A549 (cell line): ENCODE measurements around the gene TAF4. TPM values are rescaled to one million over a fixed set of nuclear protein-coding genes. Genes with fewer than 3 reads are reported as not detected.

Source experiments
- ATAC-seq, 2 experiments: fragments of 200-7000 bp in 1 of 2; fragments of >200 bp in 1 of 2; cut with Nextera tagmentation in 1 of 2; cut with Tn5 transposase in 1 of 2; 3 replicates each; pipeline versions ENCODE4 v1.8.0 to v1.9.1; 2018 to 2020; ENCODE audit warnings: mild to moderate bottlenecking in 1 of 2, moderate library complexity in 1 of 2
- CTCF ChIA-PET: fragments of 300-600 bp; sonication (Branson Sonifier 250); formaldehyde crosslinking; extraction: SDS; loops from one replicate; lab custom pipeline; 2021; ENCODE audit warnings: antibody characterized with exemption, inconsistent platforms; lab: Yijun Ruan, JAX
- POLR2A ChIA-PET: fragments of 350-600 bp; formaldehyde crosslinking; extraction: SDS; loops from one replicate; lab custom pipeline; 2021; ENCODE audit warnings: antibody characterized with exemption, inconsistent platforms; lab: Yijun Ruan, JAX
- DNase-seq, 2 experiments: peaks; one replicate each; pipeline versions ENCODE4 v3.0.0 to v3.0.0-alpha.2; 2011 to 2016; ENCODE audit warnings: low read depth in 1 of 2, low spot score in 1 of 2
- FAIRE-seq: peaks from 2 replicates; lab custom pipeline; 2011; peaks lifted over from hg19 to GRCh38; lab: Jason Lieb, UNC
- H3K27ac ChIP-seq, 2 experiments: fragments of >200 bp; sonication (Bioruptor Twin); formaldehyde crosslinking; 3 replicates each; pipeline ENCODE4 v1.5.1; 2016 to 2017
- H3K4me1 ChIP-seq: fragments of >200 bp; sonication (Bioruptor Twin); formaldehyde crosslinking; 3 replicates; pipeline ENCODE4 v1.6.1; 2016
- H3K4me2 ChIP-seq: fragments of >200 bp; sonication (Bioruptor Twin); formaldehyde crosslinking; 3 replicates; pipeline ENCODE4 v1.6.1; 2016
- H3K4me3 ChIP-seq: fragments of >200 bp; sonication (Bioruptor Twin); formaldehyde crosslinking; 3 replicates; pipeline ENCODE4 v1.5.1; 2016
- H3K9me3 ChIP-seq: fragments of >200 bp; sonication (Bioruptor Twin); formaldehyde crosslinking; 3 replicates; pipeline ENCODE4 v1.6.1; 2016
- CBX8 ChIP-seq: fragments of 200-600 bp; sonication (generic); IDR thresholded peaks from 2 replicates; pipeline ENCODE4 v1.6.1; 2016
- CEBPB ChIP-seq, 2 experiments: fragments of >200 bp in 1 of 2; sonication (Bioruptor Twin) in 1 of 2; formaldehyde crosslinking in 1 of 2; IDR thresholded peaks; 2 replicates each; pipeline ENCODE4 v1.6.1; 2012 to 2016
- CHD4 ChIP-seq: fragments of 200-600 bp; sonication (generic); IDR thresholded peaks from 2 replicates; pipeline ENCODE4 v1.6.1; 2016; ENCODE audit warnings: antibody characterized with exemption, mild to moderate bottlenecking, borderline replicate concordance
- CTCF ChIP-seq: fragments of >200 bp; sonication (Bioruptor Twin); formaldehyde crosslinking; IDR thresholded peaks from 3 replicates; pipeline ENCODE4 v1.5.1; 2016
- ESRRA ChIP-seq: fragments of 150-350 bp; IDR thresholded peaks from 2 replicates; pipeline ENCODE4 v1.6.1; 2014; ENCODE audit warnings: mild to moderate bottlenecking, low read length, borderline replicate concordance
- FOXS1 ChIP-seq: fragments of 250-450 bp; sonication (Bioruptor Pico); IDR thresholded peaks from 2 replicates; pipeline ENCODE4 v1.5.0; 2020; ENCODE audit warnings: mild to moderate bottlenecking, moderate library complexity
- GATA3 ChIP-seq: IDR thresholded peaks from 2 replicates; pipeline ENCODE4 v1.6.1; 2012; ENCODE audit warnings: borderline replicate concordance
- HDAC2 ChIP-seq: fragments of 200-600 bp; sonication (generic); IDR thresholded peaks from 2 replicates; pipeline ENCODE4 v1.6.1; 2016
- HOXA7 ChIP-seq: fragments of 250-450 bp; sonication (Bioruptor Pico); IDR thresholded peaks from 2 replicates; pipeline ENCODE4 v1.5.0; 2020; ENCODE audit warnings: mild to moderate bottlenecking, moderate library complexity
- HOXB5 ChIP-seq: fragments of 250-450 bp; sonication (Bioruptor Pico); IDR thresholded peaks from 2 replicates; pipeline ENCODE4 v1.5.0; 2020; ENCODE audit warnings: mild to moderate bottlenecking, moderate library complexity
- JUN ChIP-seq, 2 experiments: fragments of >200 bp; sonication (Bioruptor Twin); formaldehyde crosslinking; IDR thresholded peaks; 2 replicates in 1 of 2; 3 replicates in 1 of 2; pipeline ENCODE4 v1.6.1; 2016 to 2017
- KDM1A ChIP-seq: fragments of 200-600 bp; sonication (generic); IDR thresholded peaks from 2 replicates; pipeline ENCODE4 v1.6.1; 2016; ENCODE audit warnings: low read depth, mild to moderate bottlenecking
- KDM5A ChIP-seq: fragments of 200-600 bp; sonication (generic); IDR thresholded peaks from 2 replicates; pipeline ENCODE4 v1.6.1; 2016; ENCODE audit warnings: antibody characterized with exemption, mild to moderate bottlenecking
- MAFK ChIP-seq: fragments of 450-650 bp; IDR thresholded peaks from 2 replicates; pipeline ENCODE4 v1.6.1; 2014; ENCODE audit not compliant: partially characterized antibody
- MYC ChIP-seq: IDR thresholded peaks from 2 replicates; pipeline ENCODE4 v1.6.1; 2012; ENCODE audit warnings: mild to moderate bottlenecking, inconsistent platforms, low read length, improper control_type of control experiment, borderline replicate concordance
- NFE2L2 ChIP-seq: fragments of 150-350 bp; conservative IDR thresholded peaks from 2 replicates; pipeline ENCODE4 v1.6.1; 2014; ENCODE audit warnings: low read length
- NR3C1 ChIP-seq: fragments of >200 bp; sonication (Bioruptor Twin); formaldehyde crosslinking; IDR thresholded peaks from 3 replicates; pipeline ENCODE4 v1.6.1; 2017
- RAD21 ChIP-seq, 2 experiments: fragments of >200 bp in 1 of 2; sonication (Bioruptor Twin) in 1 of 2; formaldehyde crosslinking in 1 of 2; IDR thresholded peaks in 1 of 2; conservative IDR thresholded peaks in 1 of 2; 2 replicates in 1 of 2; 3 replicates in 1 of 2; pipeline ENCODE4 v1.6.1; 2012 to 2018; ENCODE audit warnings: inconsistent platforms in 1 of 2
- RCOR1 ChIP-seq: fragments of 150-350 bp; IDR thresholded peaks from 2 replicates; pipeline ENCODE4 v1.6.1; 2014; ENCODE audit warnings: antibody characterized with exemption, low read length, low read depth
- RFX5 ChIP-seq: fragments of 450-650 bp; IDR thresholded peaks from 2 replicates; pipeline ENCODE4 v1.7.1; 2014; ENCODE audit warnings: antibody characterized with exemption, mild to moderate bottlenecking, moderate library complexity
- TFCP2L1 ChIP-seq: fragments of 250-450 bp; sonication (Bioruptor Pico); IDR thresholded peaks from 2 replicates; pipeline ENCODE4 v1.5.0; 2021; ENCODE audit warnings: mild to moderate bottlenecking
- TP53 ChIP-seq: fragments of 250-450 bp; sonication (Bioruptor Pico); IDR thresholded peaks from 2 replicates; pipeline ENCODE4 v1.5.0; 2021; ENCODE audit warnings: mild to moderate bottlenecking, moderate library complexity
- ZC3H11A ChIP-seq: fragments of 450-650 bp; IDR thresholded peaks from 2 replicates; pipeline ENCODE4 v1.6.1; 2014; ENCODE audit warnings: antibody characterized with exemption, mild to moderate bottlenecking
- ZSCAN20 ChIP-seq: fragments of 250-450 bp; sonication (Bioruptor Pico); IDR thresholded peaks from 2 replicates; pipeline ENCODE4 v1.8.0; 2022; ENCODE audit warnings: mild to moderate bottlenecking, moderate library complexity
- WGBS: methylation state at CpG from one replicate; pipeline ENCODE4 v1.1.6; 2017; ENCODE audit errors: missing lambda C conversion rate; 5-methylcytosine and 5-hydroxymethylcytosine counted together
- polyA plus RNA-seq, 4 experiments: library from polyadenylated mRNA; depleted of rRNA in 3 of 4; stranded (reverse); fragments of >200 nt; fragmentation: RNase III in 1 of 4; extraction: RNeasy Plus Mini Kit Qiagen cat#74134 plus additional on column Dnase treatment in 1 of 4; gene quantifications; 2 replicates in 3 of 4; 3 replicates in 1 of 4; pipeline ENCODE4 v1.2.3, GENCODE V29; 2011 to 2017
- TF ChIP-seq, protein P1 (sequence below): IDR thresholded peaks from 2 replicates; pipeline ENCODE4 v1.6.1; 2012
- TF ChIP-seq, protein P2 (sequence below): fragments of 250-450 bp; sonication (Bioruptor Pico); IDR thresholded peaks from 2 replicates; pipeline ENCODE4 v1.5.0; 2020; ENCODE audit warnings: low read depth, mild to moderate bottlenecking, moderate library complexity
- TF ChIP-seq, protein P3 (sequence below): fragments of 200-600 bp; sonication (generic); IDR thresholded peaks from 2 replicates; pipeline ENCODE4 v1.6.1; 2016; ENCODE audit warnings: antibody characterized with exemption, mild to moderate bottlenecking, moderate library complexity

TAF4 gene
- polyA plus RNA-seq, 2 of the 4 experiments (the other 2 are of a cell fraction), result 6.1 to 11.0 TPM

DNA sequence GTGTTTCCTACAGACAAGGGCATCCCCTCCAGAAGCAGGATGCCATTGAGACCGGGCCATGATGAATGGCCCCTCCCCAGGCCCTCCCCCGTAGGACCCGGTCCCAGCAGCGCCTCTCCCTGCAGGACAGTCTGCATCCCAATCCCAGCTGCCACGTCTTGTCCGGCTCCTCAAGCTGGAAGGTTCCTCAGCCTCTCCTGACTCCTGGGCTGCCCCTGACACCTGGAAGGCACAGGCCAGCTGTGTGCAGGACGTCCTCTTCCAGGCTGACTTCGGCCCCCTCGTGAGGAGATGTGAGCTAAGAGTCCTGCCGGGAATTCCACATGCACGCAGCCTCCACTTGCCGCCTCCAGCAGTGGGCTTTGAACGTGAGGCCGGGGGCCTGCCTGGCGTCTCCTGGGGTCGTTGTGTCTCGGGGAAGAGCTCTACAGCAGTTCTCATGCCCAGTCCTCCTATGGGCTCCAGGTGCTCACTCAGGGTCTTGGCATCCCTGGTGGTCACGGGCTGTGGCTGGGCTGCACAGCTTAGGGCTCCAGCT, 64.4 kb downstream of the TAF4 start:
- H3K4me2 ChIP-seq, result no peak overlapping the region
- DNase-seq (no peak), FAIRE-seq (no peak), ATAC-seq (no peak)
- no peaks in the 10 kb centered on the region for H3K9me3 ChIP-seq
- POLR2A ChIA-PET, result no interaction called here
- H3K4me3 ChIP-seq, result no peak overlapping the region
- 93% methylated on average over 10 of the region's 18 CpGs for WGBS
- H3K4me1 ChIP-seq, result no peaks in the 10 kb centered on the region
- no peak for TF ChIP-seq RFX5
- TF ChIP-seq TP53 (CRISPR knock-in tag), result no peak
- TF ChIP-seq HOXB5 (CRISPR knock-in tag), result no peak
- TF ChIP-seq CHD4, result no peak
- TF ChIP-seq ZC3H11A, result no peak
- TF ChIP-seq, protein P1, sequence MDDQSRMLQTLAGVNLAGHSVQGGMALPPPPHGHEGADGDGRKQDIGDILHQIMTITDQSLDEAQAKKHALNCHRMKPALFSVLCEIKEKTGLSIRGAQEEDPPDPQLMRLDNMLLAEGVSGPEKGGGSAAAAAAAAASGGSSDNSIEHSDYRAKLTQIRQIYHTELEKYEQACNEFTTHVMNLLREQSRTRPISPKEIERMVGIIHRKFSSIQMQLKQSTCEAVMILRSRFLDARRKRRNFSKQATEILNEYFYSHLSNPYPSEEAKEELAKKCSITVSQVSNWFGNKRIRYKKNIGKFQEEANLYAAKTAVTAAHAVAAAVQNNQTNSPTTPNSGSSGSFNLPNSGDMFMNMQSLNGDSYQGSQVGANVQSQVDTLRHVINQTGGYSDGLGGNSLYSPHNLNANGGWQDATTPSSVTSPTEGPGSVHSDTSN, result no peak
- H3K27ac ChIP-seq, result no peak overlapping the region
- CTCF ChIA-PET, result interaction anchor here (0.6 to 3.6 kb wide), 3 partner anchors 9 to 616 kb away, joined by 3 to 14 read pairs (median 3); no protein-coding TSS in a partner anchor

DNA sequence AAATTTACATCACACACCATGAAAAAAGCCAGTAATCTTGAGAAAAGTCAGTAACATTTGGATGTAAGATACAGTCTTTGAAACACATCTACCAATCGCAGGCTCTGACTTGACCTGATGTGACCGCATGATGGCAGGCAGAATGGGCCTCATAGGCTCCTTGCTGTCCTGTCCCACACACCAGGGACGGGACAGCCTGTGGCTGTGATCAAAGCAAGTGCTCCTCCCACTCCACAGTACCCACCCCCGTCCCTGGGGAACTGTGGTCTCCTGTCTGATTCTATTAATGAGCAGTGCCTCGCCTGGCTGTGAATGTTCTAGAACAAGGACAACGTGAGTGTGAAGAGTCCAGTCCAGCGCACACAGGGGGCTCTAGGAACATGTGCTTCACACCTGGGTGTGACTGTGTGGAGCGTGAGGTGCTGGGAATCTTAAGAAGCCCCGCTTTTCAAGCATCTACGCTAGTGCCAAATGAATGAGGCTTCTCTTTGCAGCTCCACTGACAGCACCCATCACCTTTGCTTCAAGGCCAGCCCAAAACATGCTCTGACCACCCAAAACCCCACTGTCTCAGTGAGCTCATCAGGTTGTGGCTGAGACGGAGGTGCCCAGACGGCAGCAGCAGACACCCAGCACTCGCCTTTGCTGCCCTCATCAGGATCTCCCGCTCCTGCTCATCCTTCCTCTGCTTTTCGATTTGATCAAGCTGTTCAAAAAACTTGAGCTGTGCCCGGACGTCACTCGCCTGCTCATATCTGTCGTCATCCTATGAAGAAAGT, 67.1 kb downstream of the TAF4 start:
- H3K9me3 ChIP-seq, result no peaks in the 10 kb centered on the region
- WGBS, result 91% methylated on average over 18 of the region's 19 CpGs
- no peak overlapping the region for H3K27ac ChIP-seq
- H3K4me2 ChIP-seq, result no peak overlapping the region
- no peaks in the 10 kb centered on the region for H3K4me1 ChIP-seq
- POLR2A ChIA-PET, result no interaction called here
- H3K4me3 ChIP-seq, result no peak overlapping the region
- ATAC-seq (0 out of 6 replicates have a peak, but pooled peaks of 1 of the 2 experiments have one; percentile 21), DNase-seq (no peak), FAIRE-seq (no peak)
- CTCF ChIA-PET, result interaction anchor here (0.6 to 3.6 kb wide), 2 partner anchors 12 to 268 kb away, joined by 3 to 14 read pairs; no protein-coding TSS in a partner anchor
- TF ChIP-seq, protein P2, sequence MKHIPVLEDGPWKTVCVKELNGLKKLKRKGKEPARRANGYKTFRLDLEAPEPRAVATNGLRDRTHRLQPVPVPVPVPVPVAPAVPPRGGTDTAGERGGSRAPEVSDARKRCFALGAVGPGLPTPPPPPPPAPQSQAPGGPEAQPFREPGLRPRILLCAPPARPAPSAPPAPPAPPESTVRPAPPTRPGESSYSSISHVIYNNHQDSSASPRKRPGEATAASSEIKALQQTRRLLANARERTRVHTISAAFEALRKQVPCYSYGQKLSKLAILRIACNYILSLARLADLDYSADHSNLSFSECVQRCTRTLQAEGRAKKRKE (CRISPR knock-in tag), result no peak
- TF ChIP-seq JUN (IDR thresholded peaks at IDR 0.05), result no peak
- no peak for TF ChIP-seq NR3C1
- no peak for TF ChIP-seq CEBPB (IDR thresholded peaks at IDR 0.05)
- no peak for TF ChIP-seq RFX5
- no peak for TF ChIP-seq KDM1A
- TF ChIP-seq HOXA7 (CRISPR knock-in tag), result no peak
- no peak for TF ChIP-seq HDAC2
- no peak for TF ChIP-seq KDM5A
- no peak for TF ChIP-seq CTCF
- no peak for TF ChIP-seq FOXS1 (CRISPR knock-in tag)
- TF ChIP-seq, all 56 proteins: peak for 0

DNA sequence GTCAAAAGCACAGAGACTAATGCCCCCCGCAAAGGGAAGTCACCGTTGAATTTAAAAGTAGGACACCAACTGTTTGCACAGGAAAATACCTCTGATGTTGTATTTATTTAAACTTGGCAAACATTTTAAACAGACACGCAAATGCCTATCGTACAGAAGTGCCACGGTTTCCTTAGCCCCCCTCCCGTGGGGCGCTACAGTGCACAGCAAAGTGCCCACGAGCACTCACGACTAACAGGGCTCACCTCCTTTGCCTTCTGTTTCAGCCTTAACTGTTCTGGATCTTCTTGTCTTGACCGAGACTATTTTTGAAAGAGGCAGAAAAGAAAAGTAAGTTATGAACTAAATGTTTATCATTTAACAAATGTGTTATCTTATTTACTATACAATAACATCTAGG, 67.8 kb downstream of the TAF4 start:
- POLR2A ChIA-PET, result no interaction called here
- TF ChIP-seq ESRRA (no peak), MAFK (no peak), NFE2L2 (no peak), RFX5 (no peak), RCOR1 (no peak), GATA3 (no peak), MYC (no peak), ZSCAN20 (CRISPR knock-in tag) (no peak), TFCP2L1 (CRISPR knock-in tag) (no peak), ZC3H11A (no peak), RAD21 (conservative IDR thresholded peaks at IDR 0.05 in 1 of 2, IDR thresholded peaks at IDR 0.05 in 1 of 2) (no peak), CBX8 (no peak), KDM5A (no peak)
- TF ChIP-seq, protein P3, sequence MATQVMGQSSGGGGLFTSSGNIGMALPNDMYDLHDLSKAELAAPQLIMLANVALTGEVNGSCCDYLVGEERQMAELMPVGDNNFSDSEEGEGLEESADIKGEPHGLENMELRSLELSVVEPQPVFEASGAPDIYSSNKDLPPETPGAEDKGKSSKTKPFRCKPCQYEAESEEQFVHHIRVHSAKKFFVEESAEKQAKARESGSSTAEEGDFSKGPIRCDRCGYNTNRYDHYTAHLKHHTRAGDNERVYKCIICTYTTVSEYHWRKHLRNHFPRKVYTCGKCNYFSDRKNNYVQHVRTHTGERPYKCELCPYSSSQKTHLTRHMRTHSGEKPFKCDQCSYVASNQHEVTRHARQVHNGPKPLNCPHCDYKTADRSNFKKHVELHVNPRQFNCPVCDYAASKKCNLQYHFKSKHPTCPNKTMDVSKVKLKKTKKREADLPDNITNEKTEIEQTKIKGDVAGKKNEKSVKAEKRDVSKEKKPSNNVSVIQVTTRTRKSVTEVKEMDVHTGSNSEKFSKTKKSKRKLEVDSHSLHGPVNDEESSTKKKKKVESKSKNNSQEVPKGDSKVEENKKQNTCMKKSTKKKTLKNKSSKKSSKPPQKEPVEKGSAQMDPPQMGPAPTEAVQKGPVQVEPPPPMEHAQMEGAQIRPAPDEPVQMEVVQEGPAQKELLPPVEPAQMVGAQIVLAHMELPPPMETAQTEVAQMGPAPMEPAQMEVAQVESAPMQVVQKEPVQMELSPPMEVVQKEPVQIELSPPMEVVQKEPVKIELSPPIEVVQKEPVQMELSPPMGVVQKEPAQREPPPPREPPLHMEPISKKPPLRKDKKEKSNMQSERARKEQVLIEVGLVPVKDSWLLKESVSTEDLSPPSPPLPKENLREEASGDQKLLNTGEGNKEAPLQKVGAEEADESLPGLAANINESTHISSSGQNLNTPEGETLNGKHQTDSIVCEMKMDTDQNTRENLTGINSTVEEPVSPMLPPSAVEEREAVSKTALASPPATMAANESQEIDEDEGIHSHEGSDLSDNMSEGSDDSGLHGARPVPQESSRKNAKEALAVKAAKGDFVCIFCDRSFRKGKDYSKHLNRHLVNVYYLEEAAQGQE, result no peak

More for the DNA sequence above, 67.8 kb downstream of the TAF4 start:
- 84% methylated on average over 10 of the region's 10 CpGs for WGBS
- no peak for DNase-seq
- no peak for FAIRE-seq
- Histone ChIP-seq H3K4me3 (no peak overlapping the region), H3K27ac (no peak overlapping the region), H3K9me3 (peaks cover 4% of the 10 kb centered on the region; the same call in 1 of the 3 replicates), H3K4me1 (no peaks in the 10 kb centered on the region), H3K4me2 (no peak overlapping the region)
- CTCF ChIA-PET, result no interaction called here
- no peak for ATAC-seq
